HEK293 (cell line): Measurements from ENCODE around the gene FHL2.

Experiments
- CTCF ChIA-PET: fragments of 350-600 bp; formaldehyde crosslinking; extraction: SDS; loops from one replicate; lab custom pipeline; 2021; ENCODE audit warnings: antibody characterized with exemption; lab: Yijun Ruan, JAX
- POLR2A ChIA-PET: fragments of 300-600 bp; formaldehyde crosslinking; extraction: SDS; loops from one replicate; lab custom pipeline; 2020; ENCODE audit warnings: antibody characterized with exemption, inconsistent platforms; lab: Yijun Ruan, JAX
- H3K27ac ChIP-seq: fragments of 200-500 bp; sonication (Bioruptor generic); 2 replicates; pipeline ENCODE4 v1.5.1; 2014; ENCODE audit warnings: low read depth, low read length, control low read depth, inconsistent platforms; ENCODE audit errors: extremely low read depth
- H3K36me3 ChIP-seq, 2 experiments: fragments of 200-500 bp in 1 of 2; sonication (Bioruptor generic) in 1 of 2; 1 replicate in 1 of 2; 2 replicates in 1 of 2; pipeline ENCODE4 v1.5.1; 2014 to 2017; ENCODE audit warnings: inconsistent platforms in 2 of 2, low read length in 2 of 2; ENCODE audit not compliant: control insufficient read depth in 2 of 2, insufficient read depth in 1 of 2
- H3K4me1 ChIP-seq: fragments of 200-500 bp; sonication (Bioruptor generic); 2 replicates; pipeline ENCODE4 v1.5.1; 2014; ENCODE audit warnings: mild to moderate bottlenecking, low read length, inconsistent platforms; ENCODE audit not compliant: control insufficient read depth, insufficient read depth
- H3K4me3 ChIP-seq: 2 replicates; pipeline ENCODE4 v1.5.1; 2011; ENCODE audit warnings: low read depth, mild to moderate bottlenecking, control low read depth, low read length, moderate library complexity
- H3K9me3 ChIP-seq: fragments of 200-500 bp; sonication (Bioruptor generic); 2 replicates; pipeline ENCODE4 v1.5.1; 2014; ENCODE audit warnings: low read depth, low read length, inconsistent platforms; ENCODE audit not compliant: control insufficient read depth, insufficient read depth
- HOXA7 ChIP-seq: sonication (generic); formaldehyde crosslinking; IDR thresholded peaks from 2 replicates; pipeline ENCODE4 v1.8.1; 2022; ENCODE audit warnings: missing genetic modification reagents, borderline replicate concordance
- SALL2 ChIP-seq: fragments of 450-650 bp; formaldehyde crosslinking; IDR thresholded peaks from 2 replicates; pipeline ENCODE4 v1.5.0; 2017; ENCODE audit warnings: missing biosample characterization, mild to moderate bottlenecking, missing genetic modification characterization, borderline replicate concordance
- WT1 ChIP-seq: fragments of 450-650 bp; formaldehyde crosslinking; IDR thresholded peaks from 2 replicates; pipeline ENCODE4 v1.5.1; 2016; ENCODE audit warnings: missing biosample characterization, missing genetic modification characterization
- YY2 ChIP-seq: fragments of 450-650 bp; formaldehyde crosslinking; IDR thresholded peaks from 2 replicates; pipeline ENCODE4 v1.5.1; 2016; ENCODE audit warnings: missing biosample characterization, missing genetic modification characterization
- ZBTB17 ChIP-seq: fragments of 450-650 bp; formaldehyde crosslinking; IDR thresholded peaks from 2 replicates; pipeline ENCODE4 v1.5.1; 2016; ENCODE audit warnings: missing biosample characterization, missing genetic modification characterization
- ZBTB49 ChIP-seq: fragments of 450-650 bp; formaldehyde crosslinking; IDR thresholded peaks from 2 replicates; pipeline ENCODE4 v1.5.1; 2016; ENCODE audit warnings: missing biosample characterization, missing genetic modification characterization, low read depth
- ZFHX2 ChIP-seq: fragments of 450-650 bp; formaldehyde crosslinking; conservative IDR thresholded peaks from 2 replicates; pipeline ENCODE4 v1.5.1; 2016; ENCODE audit warnings: missing biosample characterization, missing genetic modification characterization
- ZNF140 ChIP-seq: fragments of 450-650 bp; formaldehyde crosslinking; IDR thresholded peaks from 2 replicates; pipeline ENCODE4 v1.5.1; 2016; ENCODE audit warnings: missing biosample characterization, missing genetic modification characterization
- ZNF16 ChIP-seq: fragments of 450-650 bp; formaldehyde crosslinking; IDR thresholded peaks from 2 replicates; pipeline ENCODE4 v1.5.1; 2016; ENCODE audit warnings: low read depth, missing biosample characterization, missing genetic modification characterization
- ZNF169 ChIP-seq: fragments of 450-650 bp; formaldehyde crosslinking; IDR thresholded peaks from 2 replicates; pipeline ENCODE4 v1.5.1; 2016; ENCODE audit warnings: missing biosample characterization, missing genetic modification characterization
- ZNF174 ChIP-seq: fragments of 450-650 bp; formaldehyde crosslinking; IDR thresholded peaks from 2 replicates; pipeline ENCODE4 v1.5.0; 2017; ENCODE audit warnings: missing biosample characterization, mild to moderate bottlenecking, missing genetic modification characterization
- ZNF184 ChIP-seq: fragments of 450-650 bp; IDR thresholded peaks from 2 replicates; pipeline ENCODE4 v1.5.1; 2018; ENCODE audit warnings: missing biosample characterization, mild to moderate bottlenecking, missing genetic modification characterization
- ZNF24 ChIP-seq: fragments of 450-650 bp; formaldehyde crosslinking; IDR thresholded peaks from 2 replicates; pipeline ENCODE4 v1.5.1; 2016; ENCODE audit warnings: missing biosample characterization, missing genetic modification characterization
- ZNF274 ChIP-seq, 2 experiments: fragments of 200-500 bp in 1 of 2; fragments of 450-650 bp in 1 of 2; sonication (Bioruptor generic) in 1 of 2; formaldehyde crosslinking in 1 of 2; IDR thresholded peaks; 2 replicates each; pipeline versions ENCODE4 v1.5.1 to v1.6.1; 2014 to 2016; ENCODE audit warnings: borderline replicate concordance in 1 of 2, inconsistent platforms in 1 of 2, low read length in 1 of 2, missing biosample characterization in 1 of 2, missing genetic modification characterization in 1 of 2
- ZNF292 ChIP-seq: fragments of 450-650 bp; formaldehyde crosslinking; IDR thresholded peaks from 2 replicates; pipeline ENCODE4 v1.5.1; 2016; ENCODE audit warnings: low read depth, missing biosample characterization, missing genetic modification characterization, borderline replicate concordance
- ZNF350 ChIP-seq: fragments of 450-650 bp; formaldehyde crosslinking; IDR thresholded peaks from 2 replicates; pipeline ENCODE4 v1.5.0; 2017; ENCODE audit warnings: missing biosample characterization, mild to moderate bottlenecking, missing genetic modification characterization
- ZNF354C ChIP-seq: fragments of 450-650 bp; formaldehyde crosslinking; IDR thresholded peaks from 2 replicates; pipeline ENCODE4 v1.5.1; 2016; ENCODE audit warnings: missing biosample characterization, missing genetic modification characterization, low read depth, borderline replicate concordance
- ZNF37A ChIP-seq: fragments of 450-650 bp; IDR thresholded peaks from 2 replicates; pipeline ENCODE4 v1.5.1; 2018; ENCODE audit warnings: missing biosample characterization, missing genetic modification characterization
- ZNF391 ChIP-seq: fragments of 450-650 bp; formaldehyde crosslinking; IDR thresholded peaks from 2 replicates; pipeline ENCODE4 v1.5.1; 2016; ENCODE audit warnings: low read depth, missing biosample characterization, missing genetic modification characterization, borderline replicate concordance
- ZNF394 ChIP-seq: fragments of 450-650 bp; formaldehyde crosslinking; IDR thresholded peaks from 2 replicates; pipeline ENCODE4 v1.5.1; 2016; ENCODE audit warnings: missing biosample characterization, missing genetic modification characterization, mild to moderate bottlenecking, moderate library complexity, borderline replicate concordance
- ZNF48 ChIP-seq: fragments of 450-650 bp; formaldehyde crosslinking; IDR thresholded peaks from 2 replicates; pipeline ENCODE4 v1.5.1; 2016; ENCODE audit warnings: missing biosample characterization, missing genetic modification characterization
- ZNF521 ChIP-seq: fragments of 450-650 bp; formaldehyde crosslinking; IDR thresholded peaks from 2 replicates; pipeline ENCODE4 v1.5.1; 2017; ENCODE audit warnings: missing biosample characterization, mild to moderate bottlenecking, missing genetic modification characterization
- ZNF645 ChIP-seq: fragments of 450-650 bp; formaldehyde crosslinking; IDR thresholded peaks from 2 replicates; pipeline ENCODE4; 2016; ENCODE audit warnings: missing biosample characterization, missing genetic modification characterization
- ZNF664 ChIP-seq: fragments of 450-650 bp; formaldehyde crosslinking; IDR thresholded peaks from 2 replicates; pipeline ENCODE4 v1.5.1; 2016; ENCODE audit warnings: missing biosample characterization, missing genetic modification characterization

Gene FHL2

GRCh38 chr2:105388971-105389381 is 9.9 kb downstream of the FHL2 start (continued):
- no peak for TF ChIP-seq ZNF354C (tag by site-specific recombination)
- no peak for TF ChIP-seq ZNF645 (tag by site-specific recombination)
- TF ChIP-seq ZNF37A (tag by site-specific recombination): no peak
- no peak for TF ChIP-seq ZNF184 (tag by site-specific recombination)
- no peak for TF ChIP-seq ZNF391 (tag by site-specific recombination)
- no peak for TF ChIP-seq ZNF169
- no peak for TF ChIP-seq HOXA7
- TF ChIP-seq ZNF292 (tag by site-specific recombination): no peak
- TF ChIP-seq ZNF174 (tag by site-specific recombination): no peak
- no peak for TF ChIP-seq ZFHX2
- no peak for TF ChIP-seq ZBTB17 (tag by site-specific recombination)
- no peak for TF ChIP-seq ZNF48
- no peak for TF ChIP-seq ZNF394 (tag by site-specific recombination)
- TF ChIP-seq ZNF350 (tag by site-specific recombination): no peak
- no peak for TF ChIP-seq ZNF521 (tag by site-specific recombination)
- no peak for TF ChIP-seq WT1 (tag by site-specific recombination)
- no peak for TF ChIP-seq ZNF664
- TF ChIP-seq ZNF274 (IDR thresholded peaks at IDR 0.05; ENCODE audit: low read length): no peak
- TF ChIP-seq ZNF274 (tag by site-specific recombination; IDR thresholded peaks at IDR 0.05; ENCODE audit: borderline replicate concordance): no peak
- no peak for TF ChIP-seq SALL2 (tag by site-specific recombination)
- no peak for TF ChIP-seq YY2 (tag by site-specific recombination)
- TF ChIP-seq ZNF16: no peak
- TF ChIP-seq ZBTB49 (tag by site-specific recombination): no peak

- POLR2A ChIA-PET: no interaction called here
- no peaks in the 10 kb centered on the region for H3K9me3 ChIP-seq
These were observed 11.6 kb downstream of the FHL2 start for GRCh38 chr2:105387225-105387624.

More at GRCh38 chr2:105387225-105387624, 11.6 kb downstream of the FHL2 start:
- Histone ChIP-seq H3K36me3 (peaks cover 10 to 42% of the 10 kb centered on the region in 2 experiments), H3K4me3 (no peak overlapping the region), H3K4me1 (peaks cover 8% of the 10 kb centered on the region), H3K27ac (no peak overlapping the region)
- CTCF ChIA-PET: interaction anchor here (1.0 to 2.0 kb wide), 4 partner anchors 17 to 129 kb away, joined by 3 to 5 read pairs (median 4); no protein-coding TSS in a partner anchor
- no peak for TF ChIP-seq ZNF140
- TF ChIP-seq ZNF24: no peak
